Measurements from ENCODE around the gene CAVIN2.

DNA sequence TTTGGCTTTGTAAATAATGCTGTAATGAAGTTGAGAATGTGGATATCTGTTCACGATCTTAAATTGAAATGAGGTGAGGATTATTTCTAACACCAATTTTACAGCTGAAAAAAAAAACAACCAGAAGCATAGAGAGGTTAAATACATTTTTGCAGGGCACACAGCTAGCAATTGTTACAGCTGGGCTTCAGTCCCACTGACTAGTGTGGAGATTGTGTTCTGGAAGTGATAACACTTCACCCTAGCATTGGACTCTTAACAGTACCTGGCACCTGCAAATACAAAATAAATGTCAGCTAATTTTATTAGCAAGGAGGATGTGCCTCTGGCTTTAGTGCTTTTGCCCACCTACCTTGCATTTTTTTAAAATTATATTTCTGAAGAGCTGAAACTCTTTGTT, 28.8 kb downstream of the CAVIN2 start:
- no peak for TF ChIP-seq POLR2AphosphoS5 (IDR thresholded peaks at IDR 0.05; ENCODE audit: insufficient read depth in 1 of 2, low read depth in 1 of 2)
- no peak for TF ChIP-seq CTCF (IDR thresholded peaks at IDR 0.05)
- no peak for TF ChIP-seq POLR2A (IDR thresholded peaks at IDR 0.05)
